ENCODE results near the gene OSBPL5. TPM values are rescaled to one million over a fixed set of nuclear protein-coding genes. Genes with fewer than 3 reads are reported as not detected.

The OSBPL5 gene
- total RNA-seq, 1 experiment from 2014 or later, result 115 TPM

DNA sequence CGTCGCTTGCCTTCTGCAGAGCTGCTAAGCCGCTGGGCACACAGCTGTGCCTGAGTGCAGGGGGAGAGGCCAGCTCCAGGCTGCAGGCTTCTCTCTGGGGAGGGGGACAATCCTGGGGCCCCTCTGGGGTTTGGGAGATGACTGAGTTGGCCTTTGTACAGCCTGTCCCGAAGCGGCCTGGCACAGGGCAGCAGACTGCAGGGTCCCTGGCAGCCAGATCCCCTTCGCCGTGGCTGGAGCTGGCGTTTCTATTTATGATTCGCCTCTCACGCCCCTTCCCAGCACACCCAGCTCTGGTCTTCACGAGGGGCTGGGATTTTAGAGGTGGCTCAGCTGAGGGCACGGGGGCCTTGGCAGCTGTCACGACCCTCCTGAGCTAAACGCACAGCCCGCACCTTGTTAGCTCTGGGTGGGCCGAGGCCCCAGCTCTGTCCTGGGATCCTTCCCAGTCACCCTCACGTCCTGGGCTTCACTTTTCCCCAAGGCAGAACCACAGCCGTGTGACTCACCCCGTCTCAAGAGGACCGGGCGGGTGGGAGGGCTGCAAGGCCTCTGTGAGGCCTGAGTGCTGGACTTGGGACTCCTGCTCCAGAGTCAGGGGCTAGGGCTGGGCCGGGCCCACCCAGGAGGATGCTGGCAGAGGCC, 18.4 kb downstream of the OSBPL5 start:
- TF ChIP-seq, protein P1, sequence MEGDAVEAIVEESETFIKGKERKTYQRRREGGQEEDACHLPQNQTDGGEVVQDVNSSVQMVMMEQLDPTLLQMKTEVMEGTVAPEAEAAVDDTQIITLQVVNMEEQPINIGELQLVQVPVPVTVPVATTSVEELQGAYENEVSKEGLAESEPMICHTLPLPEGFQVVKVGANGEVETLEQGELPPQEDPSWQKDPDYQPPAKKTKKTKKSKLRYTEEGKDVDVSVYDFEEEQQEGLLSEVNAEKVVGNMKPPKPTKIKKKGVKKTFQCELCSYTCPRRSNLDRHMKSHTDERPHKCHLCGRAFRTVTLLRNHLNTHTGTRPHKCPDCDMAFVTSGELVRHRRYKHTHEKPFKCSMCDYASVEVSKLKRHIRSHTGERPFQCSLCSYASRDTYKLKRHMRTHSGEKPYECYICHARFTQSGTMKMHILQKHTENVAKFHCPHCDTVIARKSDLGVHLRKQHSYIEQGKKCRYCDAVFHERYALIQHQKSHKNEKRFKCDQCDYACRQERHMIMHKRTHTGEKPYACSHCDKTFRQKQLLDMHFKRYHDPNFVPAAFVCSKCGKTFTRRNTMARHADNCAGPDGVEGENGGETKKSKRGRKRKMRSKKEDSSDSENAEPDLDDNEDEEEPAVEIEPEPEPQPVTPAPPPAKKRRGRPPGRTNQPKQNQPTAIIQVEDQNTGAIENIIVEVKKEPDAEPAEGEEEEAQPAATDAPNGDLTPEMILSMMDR (IDR thresholded peaks at IDR 0.05; ENCODE audit: unreplicated experiment), result no peak
- no peak overlapping the region for H3K4me3 Mint-ChIP-seq (ENCODE audit: unreplicated experiment)
- DNase-seq (ENCODE audit: unreplicated experiment), result no peak
- intact Hi-C loops (cut with micrococcal nuclease), result no loop called here
- POLR2A ChIA-PET, result no interaction called here
- no peaks in the 10 kb centered on the region for H3K9me3 Mint-ChIP-seq (ENCODE audit: unreplicated experiment)
- no peaks in the 10 kb centered on the region for H3K27me3 Mint-ChIP-seq (ENCODE audit: insufficient read depth, unreplicated experiment)
- peaks cover 9% of the 10 kb centered on the region for H3K36me3 Mint-ChIP-seq (ENCODE audit: insufficient read depth, unreplicated experiment)
- no TSS peak for BruUV-seq (replicated peaks)
- H3K4me1 Mint-ChIP-seq (ENCODE audit: insufficient read depth, unreplicated experiment), result peaks cover 4% of the 10 kb centered on the region
- no peak overlapping the region for H3K27ac Mint-ChIP-seq (ENCODE audit: low read depth, unreplicated experiment)
- CTCF ChIA-PET, result interaction anchor here (0.6 kb wide), 2 partner anchors 11 to 848 kb away, joined by 3 read pairs; no protein-coding TSS in a partner anchor

DNA sequence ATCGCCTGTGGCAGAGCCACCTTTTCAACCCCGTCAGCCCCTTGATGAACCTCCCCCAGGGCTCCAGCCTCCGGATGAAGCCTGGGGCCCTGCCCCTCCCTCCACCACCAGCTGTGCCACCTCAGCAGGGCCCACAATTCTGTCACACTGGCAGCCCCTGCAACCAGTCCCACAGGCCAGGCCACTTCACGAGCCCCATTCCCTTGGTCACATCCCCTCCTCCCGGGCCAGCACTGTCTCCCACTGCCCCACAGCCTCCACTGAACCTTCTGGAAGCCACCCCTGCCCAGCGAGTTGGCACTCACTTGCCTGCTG, 19.9 kb downstream of the OSBPL5 start:
- H3K9me3 Mint-ChIP-seq (ENCODE audit: unreplicated experiment), result no peaks in the 10 kb centered on the region
- H3K27me3 Mint-ChIP-seq (ENCODE audit: insufficient read depth, unreplicated experiment), result no peaks in the 10 kb centered on the region
- TF ChIP-seq, protein P1 (IDR thresholded peaks at IDR 0.05; ENCODE audit: unreplicated experiment), result no peak
- intact Hi-C loops (cut with micrococcal nuclease), result no loop called here
- ChIA-PET CTCF (no interaction called here), POLR2A (no interaction called here)
- H3K4me1 Mint-ChIP-seq (ENCODE audit: insufficient read depth, unreplicated experiment), result peaks cover 4% of the 10 kb centered on the region
- peaks cover 14% of the 10 kb centered on the region for H3K36me3 Mint-ChIP-seq (ENCODE audit: insufficient read depth, unreplicated experiment)
- H3K27ac Mint-ChIP-seq (ENCODE audit: low read depth, unreplicated experiment), result no peak overlapping the region
- DNase-seq (ENCODE audit: unreplicated experiment), result no peak
- BruUV-seq (replicated peaks), result no TSS peak
- H3K4me3 Mint-ChIP-seq (ENCODE audit: unreplicated experiment), result no peak overlapping the region

DNA sequence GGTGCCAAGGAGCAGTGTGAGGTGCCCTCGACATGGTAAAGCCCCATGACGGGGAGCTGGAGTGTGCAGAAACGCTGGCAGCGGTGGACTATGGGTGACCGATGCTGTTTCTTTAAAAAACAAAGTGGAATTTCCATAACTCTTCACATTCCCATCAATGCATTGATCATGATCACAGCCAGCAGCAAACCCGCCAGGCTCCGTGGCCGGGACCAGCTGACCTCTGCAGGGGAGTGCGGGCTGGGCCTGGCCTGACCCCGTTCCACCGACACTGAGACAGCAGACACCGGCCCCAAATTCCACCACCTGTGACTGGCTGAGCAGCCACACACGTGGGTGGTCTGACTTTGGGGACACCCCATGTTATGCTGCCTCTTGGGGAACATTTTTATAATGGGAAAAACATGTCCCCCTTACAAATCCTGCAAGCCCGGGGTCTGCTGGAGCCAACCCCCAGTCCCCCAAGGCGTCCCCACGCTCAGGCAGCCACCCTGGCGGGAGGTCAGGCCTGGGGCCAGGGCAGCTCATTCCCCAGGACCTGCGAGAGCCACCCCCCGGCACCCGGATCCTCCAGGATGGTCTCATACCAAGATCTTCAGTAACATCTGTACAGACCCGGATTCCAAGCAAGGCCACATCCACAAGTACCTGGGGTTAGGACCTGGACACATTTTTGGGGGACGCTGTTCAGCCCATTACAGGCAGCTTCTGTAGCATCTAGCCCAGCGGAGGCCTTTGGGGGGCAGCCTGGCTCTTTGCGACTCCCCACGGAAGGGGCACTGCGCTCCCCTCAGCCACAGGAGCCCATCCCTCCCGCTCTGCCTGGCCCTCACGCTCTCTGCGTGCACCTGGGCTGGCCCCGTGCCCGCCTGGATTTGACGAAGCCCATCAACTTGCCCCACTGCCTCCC, 20.6 kb downstream of the OSBPL5 start:
- H3K4me3 Mint-ChIP-seq (ENCODE audit: unreplicated experiment), result no peak overlapping the region
- H3K9me3 Mint-ChIP-seq (ENCODE audit: unreplicated experiment), result no peaks in the 10 kb centered on the region
- H3K4me1 Mint-ChIP-seq (ENCODE audit: insufficient read depth, unreplicated experiment), result peaks cover 1% of the 10 kb centered on the region
- intact Hi-C loops (cut with micrococcal nuclease), result no loop called here
- no TSS peak for BruUV-seq (replicated peaks)
- no peak for DNase-seq (ENCODE audit: unreplicated experiment)
- POLR2A ChIA-PET, result no interaction called here
- TF ChIP-seq, protein P1 (IDR thresholded peaks at IDR 0.05; ENCODE audit: unreplicated experiment), result no peak
- H3K36me3 Mint-ChIP-seq (ENCODE audit: insufficient read depth, unreplicated experiment), result peaks cover 14% of the 10 kb centered on the region
- no peaks in the 10 kb centered on the region for H3K27me3 Mint-ChIP-seq (ENCODE audit: insufficient read depth, unreplicated experiment)
- CTCF ChIA-PET, result no interaction called here
- no peak overlapping the region for H3K27ac Mint-ChIP-seq (ENCODE audit: low read depth, unreplicated experiment)

DNA sequence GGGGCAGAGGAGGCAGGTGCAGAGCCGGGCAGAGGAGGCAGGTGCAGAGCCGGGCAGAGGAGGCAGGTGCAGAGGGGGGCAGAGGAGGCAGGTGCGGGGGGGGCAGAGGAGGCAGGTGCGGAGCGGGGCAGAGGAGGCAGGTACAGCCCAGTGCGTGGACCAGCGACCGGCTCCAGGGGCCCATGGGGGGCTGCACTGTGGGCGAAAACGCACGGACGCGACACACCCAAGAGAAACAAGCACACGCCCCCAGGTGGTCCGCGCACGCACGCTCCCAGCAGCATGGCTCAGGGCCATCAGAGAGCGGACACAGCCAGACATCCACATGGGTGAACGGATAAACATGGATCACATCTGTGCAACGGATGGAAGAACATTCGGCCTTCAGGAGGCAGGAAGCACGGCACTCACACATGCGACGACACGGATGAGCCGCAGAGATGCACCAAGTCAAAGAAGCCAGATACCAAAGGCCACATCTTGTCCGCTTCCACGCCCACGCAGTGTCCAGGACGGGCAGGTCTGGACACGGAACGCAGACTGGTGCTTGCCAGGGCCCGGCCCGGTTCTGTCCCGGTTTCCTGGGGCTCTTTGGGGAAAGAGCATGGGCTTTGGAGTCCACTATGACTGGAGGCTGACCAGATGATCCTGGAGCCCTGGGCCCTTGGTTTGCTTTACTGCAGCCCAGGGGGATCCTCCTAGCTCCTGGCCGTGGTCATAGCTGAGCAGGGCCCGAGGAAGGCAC, 21.8 kb downstream of the OSBPL5 start:
- TF ChIP-seq, protein P1 (IDR thresholded peaks at IDR 0.05; ENCODE audit: unreplicated experiment), result no peak

More for the DNA sequence above, 21.8 kb downstream of the OSBPL5 start:
- intact Hi-C loops (cut with micrococcal nuclease), result no loop called here
- ChIA-PET POLR2A (no interaction called here), CTCF (no interaction called here)
- Mint-ChIP-seq H3K4me3 (ENCODE audit: unreplicated experiment) (no peak overlapping the region), H3K4me1 (ENCODE audit: insufficient read depth, unreplicated experiment) (no peaks in the 10 kb centered on the region), H3K36me3 (ENCODE audit: insufficient read depth, unreplicated experiment) (peaks cover 14% of the 10 kb centered on the region), H3K27me3 (ENCODE audit: insufficient read depth, unreplicated experiment) (no peaks in the 10 kb centered on the region), H3K27ac (ENCODE audit: low read depth, unreplicated experiment) (no peak overlapping the region), H3K9me3 (ENCODE audit: unreplicated experiment) (no peaks in the 10 kb centered on the region)
- BruUV-seq (replicated peaks), result no TSS peak
- no peak for DNase-seq (ENCODE audit: unreplicated experiment)

Data from MCF 10A (cell line).